Cardiac muscle cell (in vitro differentiated cells and primary cell): ENCODE measurements around the gene EPB41. TPM values are rescaled to one million over a fixed set of nuclear protein-coding genes. Genes with fewer than 3 reads are reported as not detected.
A peak's percentile ranks its signal among the peaks of the same experiment; 100 is the strongest.

Experiments
- DNase-seq, 2 donors: peaks; one replicate each; pipeline versions ENCODE4 v3.0.0 to v3.0.0-alpha.2; 2010 to 2017; ENCODE audit warnings: low read depth in 1 of 2, low spot score in 1 of 2
- H3K27ac ChIP-seq: fragments of 200-600 bp; sonication (generic); 2 replicates; pipeline ENCODE4 v1.5.1; 2016
- H3K27me3 ChIP-seq: fragments of 200-600 bp; sonication (generic); 2 replicates; pipeline ENCODE4 v1.6.0; 2016; ENCODE audit warnings: control low read depth
- H3K36me3 ChIP-seq: fragments of 200-600 bp; sonication (generic); 2 replicates; pipeline ENCODE4 v1.5.1; 2016; ENCODE audit warnings: control low read depth
- H3K4me1 ChIP-seq: fragments of 200-600 bp; sonication (generic); 2 replicates; pipeline ENCODE4 v1.8.1; 2017; ENCODE audit warnings: low read depth, mild to moderate bottlenecking, mixed run types
- H3K4me3 ChIP-seq: fragments of 200-600 bp; sonication (generic); 2 replicates; pipeline ENCODE4 v1.5.1; 2016; ENCODE audit warnings: mild to moderate bottlenecking
- H3K9me3 ChIP-seq: fragments of 200-600 bp; sonication (generic); 2 replicates; pipeline ENCODE4 v1.5.1; 2017; ENCODE audit warnings: low read depth, mild to moderate bottlenecking, control low read depth
- CTCF ChIP-seq: IDR thresholded peaks from 2 replicates; pipeline ENCODE4 v1.5.1; 2012; ENCODE audit warnings: low read depth, mild to moderate bottlenecking, low read length
- polyA plus RNA-seq: library from polyadenylated mRNA; unstranded; fragments of >200 nt; fragmentation: Nextera tagmentation; extraction: Ambion mirVana; gene quantifications from 2 replicates; pipeline ENCODE4 v1.2.1, GENCODE V29; 2016
- total RNA-seq: library from RNA; depleted of rRNA; stranded (reverse); fragments of >200 nt; gene quantifications from 2 replicates; pipeline ENCODE4 v1.2.3, GENCODE V29; 2016

The EPB41 gene
- total and polyA plus RNA-seq, 2 experiments from 2014 or later, result 15.4 to 50.5 TPM

- Histone ChIP-seq H3K27me3 (peaks cover 18% of the 10 kb centered on the region), H3K4me3 (no peak overlapping the region), H3K36me3 (no peaks in the 10 kb centered on the region), H3K4me1 (peaks cover 3% of the 10 kb centered on the region), H3K27ac (no peak overlapping the region), H3K9me3 (no peaks in the 10 kb centered on the region)
- TF ChIP-seq CTCF, result peak; percentile 66
- peak; percentile 52 to 65 for DNase-seq
Measured at GRCh38 chr1:29120947-29121485, 206.6 kb downstream of the EPB41 start.

- peak; percentile 23 to 24 for DNase-seq
- Histone ChIP-seq H3K4me1 (peaks cover 3% of the 10 kb centered on the region), H3K27ac (no peak overlapping the region), H3K4me3 (peak overlapping the region; percentile 42), H3K27me3 (peaks cover 18% of the 10 kb centered on the region), H3K36me3 (no peaks in the 10 kb centered on the region), H3K9me3 (no peaks in the 10 kb centered on the region)
- no peak for TF ChIP-seq CTCF
Measured at GRCh38 chr1:29121516-29121935, 207.2 kb downstream of the EPB41 start.

GRCh38 chr1:29121936-29122681 is 207.7 kb downstream of the EPB41 start:
- H3K4me3 ChIP-seq, result peak overlapping the region; percentile 42
- peak; percentile 2 for TF ChIP-seq CTCF
- DNase-seq, result peak; percentile 52 to 64
- peaks cover 18% of the 10 kb centered on the region for H3K27me3 ChIP-seq
- H3K9me3 ChIP-seq, result no peaks in the 10 kb centered on the region
- peak overlapping the region; percentile 73 for H3K27ac ChIP-seq
- H3K36me3 ChIP-seq, result no peaks in the 10 kb centered on the region
- peaks cover 3% of the 10 kb centered on the region for H3K4me1 ChIP-seq

GRCh38 chr1:29122682-29123052 is 208.3 kb downstream of the EPB41 start:
- H3K4me1 ChIP-seq, result peaks cover 3% of the 10 kb centered on the region
- no peak for TF ChIP-seq CTCF
- peak; percentile 32 to 89 for DNase-seq
- H3K9me3 ChIP-seq, result no peaks in the 10 kb centered on the region
- peaks cover 18% of the 10 kb centered on the region for H3K27me3 ChIP-seq
- H3K36me3 ChIP-seq, result no peaks in the 10 kb centered on the region
- H3K27ac ChIP-seq, result peak overlapping the region; percentile 73
- H3K4me3 ChIP-seq, result peak overlapping the region; percentile 42

- peak; percentile 48 to 53 for DNase-seq
- H3K4me3 ChIP-seq, result peak overlapping the region; percentile 42
- no peaks in the 10 kb centered on the region for H3K9me3 ChIP-seq
- no peaks in the 10 kb centered on the region for H3K36me3 ChIP-seq
- peaks cover 3% of the 10 kb centered on the region for H3K4me1 ChIP-seq
- TF ChIP-seq CTCF, result no peak
- H3K27ac ChIP-seq, result peak overlapping the region; percentile 73
- H3K27me3 ChIP-seq, result peaks cover 18% of the 10 kb centered on the region
Measured at GRCh38 chr1:29123053-29123886, 208.9 kb downstream of the EPB41 start.
